ENCODE results near the gene PTPRU.

Gene PTPRU

GRCh38 chr1:29297450-29297849 is 61.1 kb downstream of the PTPRU start:
- TF ChIP-seq GATA3 (IDR thresholded peaks at IDR 0.05; ENCODE audit: low read depth, low read length) (no peak), GATA2 (IDR thresholded peaks at IDR 0.05; ENCODE audit: low read depth, low read length) (no peak)

- TF ChIP-seq GATA3 (IDR thresholded peaks at IDR 0.05; ENCODE audit: low read depth, low read length) (no peak), GATA2 (IDR thresholded peaks at IDR 0.05; ENCODE audit: low read depth, low read length) (no peak)
Observed at GRCh38 chr1:29298246-29298645, 61.9 kb downstream of the PTPRU start.

DNA sequence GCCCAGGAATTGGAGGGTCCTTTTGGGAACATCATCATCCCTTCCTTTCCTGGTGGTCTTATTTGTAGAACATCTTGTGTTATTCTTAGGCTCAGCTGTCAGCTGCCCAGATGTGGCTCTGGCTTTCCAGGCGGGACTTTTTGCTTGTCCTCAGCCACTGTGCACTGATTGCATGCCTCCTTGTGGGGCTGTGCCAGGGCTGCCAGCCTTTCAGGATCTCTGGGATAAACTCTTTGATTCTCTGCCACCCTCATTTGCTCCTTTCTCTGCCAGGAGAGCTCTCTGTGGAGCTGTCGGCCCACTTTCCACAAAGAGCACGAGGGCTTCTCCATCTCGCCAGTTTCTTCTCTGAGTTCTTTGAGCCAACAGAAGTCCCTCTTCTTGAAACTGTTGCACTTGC is 63.1 kb downstream of the PTPRU start:
- TF ChIP-seq GATA3 (IDR thresholded peaks at IDR 0.05; ENCODE audit: low read depth, low read length) (no peak), GATA2 (IDR thresholded peaks at IDR 0.05; ENCODE audit: low read depth, low read length) (no peak)

DNA sequence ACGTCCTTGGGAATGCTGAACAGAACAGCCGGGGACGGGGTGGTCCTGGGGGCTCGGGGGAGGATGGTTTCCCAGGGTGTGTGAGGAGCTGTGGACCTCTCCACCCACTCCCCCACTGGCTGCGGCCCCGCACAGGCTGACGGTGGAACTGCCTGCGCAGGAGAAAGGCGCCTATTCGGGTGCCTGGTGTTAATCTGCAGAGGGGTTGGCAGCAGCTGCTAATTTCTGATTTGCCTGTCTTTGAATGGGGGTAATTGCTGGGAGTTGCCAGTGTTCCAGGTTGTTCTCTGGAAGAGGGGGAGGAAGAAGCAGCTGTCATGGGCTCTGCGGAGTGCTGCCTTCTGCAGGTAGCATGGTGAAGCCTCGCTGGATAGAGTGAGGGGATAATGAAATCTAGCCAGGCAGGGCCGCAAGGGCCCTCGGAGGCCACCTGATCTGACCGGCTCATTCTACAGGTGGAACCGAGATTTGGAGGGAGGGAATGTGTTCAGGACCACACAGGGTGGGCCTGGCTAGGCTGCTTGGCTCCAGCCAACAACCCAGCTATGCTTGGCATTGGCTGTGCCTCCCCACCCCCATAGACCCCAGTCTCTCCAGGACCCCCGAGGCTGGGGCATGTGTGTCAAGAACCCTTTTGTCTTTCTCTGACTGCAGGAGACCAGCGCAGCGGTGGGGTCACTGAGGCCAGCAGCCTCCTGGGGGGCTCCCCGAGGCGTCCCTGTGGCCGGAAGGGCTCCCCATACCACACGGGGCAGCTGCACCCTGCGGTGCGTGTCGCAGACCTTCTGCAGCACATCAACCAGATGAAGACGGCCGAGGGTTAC is 67.1 kb downstream of the PTPRU start:
- no peak for TF ChIP-seq GATA2 (IDR thresholded peaks at IDR 0.05; ENCODE audit: low read depth, low read length)
- no peak for TF ChIP-seq GATA3 (IDR thresholded peaks at IDR 0.05; ENCODE audit: low read depth, low read length)

- TF ChIP-seq GATA2 (IDR thresholded peaks at IDR 0.05; ENCODE audit: low read depth, low read length) (no peak), GATA3 (IDR thresholded peaks at IDR 0.05; ENCODE audit: low read depth, low read length) (no peak)
Observed at GRCh38 chr1:29304025-29304684, 67.8 kb downstream of the PTPRU start.

- TF ChIP-seq GATA2 (IDR thresholded peaks at IDR 0.05; ENCODE audit: low read depth, low read length) (no peak), GATA3 (IDR thresholded peaks at IDR 0.05; ENCODE audit: low read depth, low read length) (no peak)
Observed at GRCh38 chr1:29305943-29306342, 69.6 kb downstream of the PTPRU start.

GRCh38 chr1:29306471-29307140 is 70.3 kb downstream of the PTPRU start:
- no peak for TF ChIP-seq GATA2 (IDR thresholded peaks at IDR 0.05; ENCODE audit: low read depth, low read length)
- TF ChIP-seq GATA3 (IDR thresholded peaks at IDR 0.05; ENCODE audit: low read depth, low read length) = no peak

GRCh38 chr1:29309075-29309474 is 72.8 kb downstream of the PTPRU start:
- TF ChIP-seq GATA2 (IDR thresholded peaks at IDR 0.05; ENCODE audit: low read depth, low read length) (no peak), GATA3 (IDR thresholded peaks at IDR 0.05; ENCODE audit: low read depth, low read length) (no peak)

DNA sequence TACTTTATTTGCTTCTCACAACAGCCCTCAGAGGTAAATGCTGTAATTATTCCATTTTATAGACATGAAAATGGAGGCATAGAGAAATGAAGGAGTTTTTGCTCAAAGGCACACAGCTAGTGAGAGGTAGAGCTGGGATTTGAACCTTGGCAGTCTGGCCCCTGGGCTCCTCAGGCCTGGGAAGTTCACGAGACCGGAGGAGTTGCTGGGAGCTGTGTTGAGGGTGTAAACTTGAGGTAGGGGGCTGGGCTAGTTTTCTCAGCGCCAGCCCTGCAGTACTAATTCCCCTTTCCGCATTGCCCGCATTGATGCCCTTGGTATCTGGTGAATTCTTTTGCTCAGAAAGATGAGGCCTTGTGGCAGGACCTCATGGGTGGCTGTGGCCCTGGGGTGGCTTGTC is 73.3 kb downstream of the PTPRU start:
- TF ChIP-seq GATA2 (IDR thresholded peaks at IDR 0.05; ENCODE audit: low read depth, low read length) = no peak

GRCh38 chr1:29310616-29311180 is 74.4 kb downstream of the PTPRU start:
- TF ChIP-seq GATA3 (IDR thresholded peaks at IDR 0.05; ENCODE audit: low read depth, low read length) = no peak
- no peak for TF ChIP-seq GATA2 (IDR thresholded peaks at IDR 0.05; ENCODE audit: low read depth, low read length)

DNA sequence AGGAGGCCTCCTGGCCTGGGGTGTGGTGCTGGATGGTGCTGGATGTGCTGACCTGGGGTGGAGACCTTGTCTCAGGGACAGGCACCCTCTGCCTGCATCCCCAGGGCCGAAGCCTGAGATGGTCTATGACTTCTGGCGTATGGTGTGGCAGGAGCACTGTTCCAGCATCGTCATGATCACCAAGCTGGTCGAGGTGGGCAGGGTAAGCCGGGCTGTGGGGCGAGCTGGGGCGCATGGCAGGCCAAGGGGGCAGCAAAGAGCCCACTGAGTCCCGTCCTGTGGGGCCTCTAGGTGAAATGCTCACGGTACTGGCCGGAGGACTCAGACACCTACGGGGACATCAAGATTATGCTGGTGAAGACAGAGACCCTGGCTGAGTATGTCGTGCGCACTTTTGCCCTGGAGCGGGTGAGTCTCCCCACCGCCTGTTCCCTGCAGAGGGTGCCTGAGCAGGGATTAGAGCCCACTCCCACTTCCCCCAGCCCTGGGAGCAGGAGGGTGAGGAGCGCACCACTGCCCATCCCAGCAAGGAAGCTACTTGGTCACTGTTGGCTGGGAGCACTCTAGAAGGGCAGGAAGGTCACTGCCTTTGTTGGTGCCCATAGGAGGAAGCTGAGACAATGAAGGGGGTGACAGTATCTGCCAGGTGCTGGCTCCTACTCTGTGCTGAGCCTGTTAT is 75.2 kb downstream of the PTPRU start:
- TF ChIP-seq GATA3 (IDR thresholded peaks at IDR 0.05; ENCODE audit: low read depth, low read length) (no peak), GATA2 (IDR thresholded peaks at IDR 0.05; ENCODE audit: low read depth, low read length) (no peak)

- no peak for TF ChIP-seq GATA2 (IDR thresholded peaks at IDR 0.05; ENCODE audit: low read depth, low read length)
- TF ChIP-seq GATA3 (IDR thresholded peaks at IDR 0.05; ENCODE audit: low read depth, low read length) = no peak
Observed at GRCh38 chr1:29312469-29313461, 76.4 kb downstream of the PTPRU start.

DNA sequence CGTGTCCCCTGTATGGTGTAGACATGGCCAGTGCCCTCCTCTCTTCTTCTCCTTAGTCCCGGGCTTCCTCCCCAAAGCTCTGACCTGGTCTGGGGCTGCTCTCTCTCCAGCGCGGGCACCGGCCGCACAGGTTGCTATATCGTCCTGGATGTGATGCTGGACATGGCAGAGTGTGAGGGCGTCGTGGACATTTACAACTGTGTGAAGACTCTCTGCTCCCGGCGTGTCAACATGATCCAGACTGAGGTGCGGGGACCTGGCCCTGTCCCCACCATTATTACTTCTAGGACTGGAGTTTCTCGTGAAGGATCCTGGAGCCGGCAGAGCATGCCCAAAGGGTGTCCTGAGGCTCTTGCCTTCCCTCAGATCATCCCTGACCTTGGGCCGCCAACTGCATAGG is 78.9 kb downstream of the PTPRU start:
- TF ChIP-seq GATA2 (IDR thresholded peaks at IDR 0.05; ENCODE audit: low read depth, low read length) (no peak), GATA3 (IDR thresholded peaks at IDR 0.05; ENCODE audit: low read depth, low read length) (no peak)
